Endothelial cell of umbilical vein (primary cell): Measurements from ENCODE around the gene SH3BP2.

Experiments
- EZH2 ChIP-seq: IDR thresholded peaks from 2 replicates; pipeline ENCODE4 v1.6.1; 2012; ENCODE audit warnings: borderline replicate concordance, low read depth, mild to moderate bottlenecking, moderate library complexity, low read length, inconsistent platforms; ENCODE audit not compliant: severe bottlenecking
- FOS ChIP-seq: IDR thresholded peaks from 2 replicates; pipeline ENCODE4 v1.6.1; 2011; ENCODE audit warnings: mild to moderate bottlenecking, low read length, moderate library complexity, borderline replicate concordance; ENCODE audit not compliant: insufficient read depth
- JUN ChIP-seq: IDR thresholded peaks from 2 replicates; pipeline ENCODE4 v1.6.1; 2011; ENCODE audit warnings: borderline replicate concordance, low read depth; ENCODE audit not compliant: insufficient read length, insufficient read depth
- MYC ChIP-seq: IDR thresholded peaks from one replicate; pipeline ENCODE4 v1.6.1; 2011; ENCODE audit warnings: mild to moderate bottlenecking, low read depth, low read length
- POLR2A ChIP-seq: IDR thresholded peaks from 2 replicates; pipeline ENCODE4 v1.6.1; 2012; ENCODE audit warnings: low read depth, mild to moderate bottlenecking, control low read depth, low read length
- POLR2AphosphoS5 ChIP-seq: IDR thresholded peaks from 2 replicates; pipeline ENCODE4 v1.6.1; 2012; ENCODE audit warnings: low read depth, mild to moderate bottlenecking, control low read depth, low read length, moderate library complexity; ENCODE audit not compliant: insufficient read depth
- TF ChIP-seq, protein P1 (sequence below), 2 donors: IDR thresholded peaks; 1 replicate in 1 of 2; 2 replicates in 1 of 2; pipeline ENCODE4 v1.5.1; 2011; ENCODE audit warnings: low read length in 2 of 2, mild to moderate bottlenecking in 2 of 2, moderate library complexity in 2 of 2, control low read depth in 1 of 2, inconsistent platforms in 1 of 2, low read depth in 1 of 2; ENCODE audit not compliant: insufficient read depth in 1 of 2; ENCODE audit errors: extremely low read depth in 1 of 2
- TF ChIP-seq, protein P2 (sequence below): IDR thresholded peaks from 2 replicates; pipeline ENCODE4 v1.6.1; 2011; ENCODE audit not compliant: insufficient read depth, insufficient read length

DNA sequence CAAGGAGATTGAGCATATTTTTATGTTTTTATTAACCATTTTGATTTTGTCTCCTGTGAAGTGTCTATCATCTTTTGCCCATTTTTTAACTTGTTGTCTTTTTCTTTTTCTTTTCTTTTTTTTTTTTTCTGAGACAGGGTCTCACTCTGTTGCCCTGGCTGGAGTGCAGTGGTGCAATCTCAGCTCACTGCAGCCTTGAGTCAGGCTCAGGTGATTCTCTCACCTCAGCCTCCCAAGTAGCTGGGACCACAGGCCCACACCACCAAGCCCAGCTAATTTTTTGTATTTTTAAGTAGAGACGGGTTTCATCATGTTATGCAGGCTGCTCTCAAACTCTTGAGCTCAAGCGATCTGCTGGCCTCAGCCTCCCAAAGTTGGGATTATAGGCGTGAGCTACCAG, 46.2 kb downstream of the SH3BP2 start:
- TF ChIP-seq POLR2AphosphoS5 (no peak), EZH2 (no peak), MYC (no peak), POLR2A (no peak), JUN (no peak), FOS (no peak)
- TF ChIP-seq, protein P1, sequence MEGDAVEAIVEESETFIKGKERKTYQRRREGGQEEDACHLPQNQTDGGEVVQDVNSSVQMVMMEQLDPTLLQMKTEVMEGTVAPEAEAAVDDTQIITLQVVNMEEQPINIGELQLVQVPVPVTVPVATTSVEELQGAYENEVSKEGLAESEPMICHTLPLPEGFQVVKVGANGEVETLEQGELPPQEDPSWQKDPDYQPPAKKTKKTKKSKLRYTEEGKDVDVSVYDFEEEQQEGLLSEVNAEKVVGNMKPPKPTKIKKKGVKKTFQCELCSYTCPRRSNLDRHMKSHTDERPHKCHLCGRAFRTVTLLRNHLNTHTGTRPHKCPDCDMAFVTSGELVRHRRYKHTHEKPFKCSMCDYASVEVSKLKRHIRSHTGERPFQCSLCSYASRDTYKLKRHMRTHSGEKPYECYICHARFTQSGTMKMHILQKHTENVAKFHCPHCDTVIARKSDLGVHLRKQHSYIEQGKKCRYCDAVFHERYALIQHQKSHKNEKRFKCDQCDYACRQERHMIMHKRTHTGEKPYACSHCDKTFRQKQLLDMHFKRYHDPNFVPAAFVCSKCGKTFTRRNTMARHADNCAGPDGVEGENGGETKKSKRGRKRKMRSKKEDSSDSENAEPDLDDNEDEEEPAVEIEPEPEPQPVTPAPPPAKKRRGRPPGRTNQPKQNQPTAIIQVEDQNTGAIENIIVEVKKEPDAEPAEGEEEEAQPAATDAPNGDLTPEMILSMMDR (IDR thresholded peaks at IDR 0.05; ENCODE audit: extremely low read depth in 1 of 2, insufficient read depth in 1 of 2, low read depth in 1 of 2, low read length in 2 of 2), result no peak
- TF ChIP-seq, protein P2, sequence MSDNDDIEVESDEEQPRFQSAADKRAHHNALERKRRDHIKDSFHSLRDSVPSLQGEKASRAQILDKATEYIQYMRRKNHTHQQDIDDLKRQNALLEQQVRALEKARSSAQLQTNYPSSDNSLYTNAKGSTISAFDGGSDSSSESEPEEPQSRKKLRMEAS, result no peak
